Fibroblast of skin of left biceps (primary cell): ENCODE data around the gene SPTBN1.

Experiments used
- DNase-seq, 2 experiments: peaks; one replicate each; pipeline ENCODE4 v3.0.0-alpha.2; 2013; ENCODE audit warnings: low read depth in 2 of 2

Gene SPTBN1

DNA sequence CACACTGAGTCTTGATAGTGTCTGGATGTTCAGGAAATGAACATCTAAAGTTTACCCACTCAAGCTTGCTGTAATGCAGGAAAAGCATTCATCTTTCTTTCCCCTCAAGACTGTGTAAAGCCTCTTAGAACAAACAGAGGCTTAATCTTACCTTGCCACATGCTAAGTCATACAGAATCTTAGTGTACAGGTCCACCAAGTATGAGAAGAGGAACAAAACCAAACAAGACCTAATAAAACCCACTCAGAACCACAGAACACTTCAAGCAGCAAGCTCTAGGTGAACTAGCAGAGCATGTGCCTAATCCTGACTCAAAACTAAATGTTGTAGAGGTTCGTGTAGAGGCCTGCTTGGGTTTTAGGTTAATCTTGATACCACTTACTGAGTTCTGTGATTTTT is 97.6 kb downstream of the SPTBN1 start:
- no peak for DNase-seq

DNA sequence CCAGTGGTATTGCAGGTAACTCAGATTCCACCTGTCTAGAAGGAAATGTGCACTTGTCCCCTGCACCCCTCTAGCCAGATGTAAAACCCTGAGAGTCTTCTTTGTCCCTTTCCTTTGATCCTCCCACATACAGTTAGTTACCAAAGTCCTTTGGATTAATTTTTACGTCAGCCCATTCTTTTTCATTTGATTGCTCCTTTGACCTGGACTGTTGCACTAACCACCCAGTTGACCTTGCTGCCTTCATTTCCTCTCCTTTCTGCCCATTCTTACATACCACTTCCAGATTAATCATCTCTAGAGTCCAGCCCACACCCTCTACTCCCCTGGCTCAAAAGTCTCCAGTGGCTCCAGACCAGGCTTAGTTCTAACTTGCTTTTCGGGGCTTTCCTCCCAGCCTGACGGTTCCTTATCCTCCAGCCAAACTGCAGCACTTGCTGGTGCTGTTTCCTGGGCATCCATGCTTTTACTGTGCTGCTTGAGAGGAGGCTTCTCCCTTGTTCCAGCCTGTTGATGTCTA is 99.3 kb downstream of the SPTBN1 start:
- DNase-seq = no peak

DNA sequence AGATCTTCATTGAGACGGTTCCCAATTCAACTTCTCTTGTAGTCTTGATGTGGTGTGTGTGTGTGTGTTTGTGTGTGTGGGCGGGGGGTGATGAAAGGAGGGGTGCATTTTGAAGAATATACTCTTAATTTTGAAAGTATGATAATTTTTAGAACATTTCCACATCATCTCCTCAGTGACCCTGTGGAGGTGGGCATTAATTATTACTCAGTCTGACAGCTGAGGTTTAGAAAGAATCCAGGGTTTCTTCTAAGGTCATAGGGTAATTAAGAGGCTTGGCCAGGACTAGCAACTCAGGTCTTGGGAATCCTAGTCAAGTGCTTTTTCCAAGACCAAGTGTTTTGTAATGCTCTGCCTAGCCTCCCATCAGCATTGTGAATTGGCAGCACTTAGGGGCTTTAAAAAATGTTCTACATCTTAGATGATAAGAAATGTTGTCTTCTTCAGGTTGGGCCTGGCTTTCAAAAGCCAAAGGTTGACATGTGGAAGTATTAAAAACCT is 100.5 kb downstream of the SPTBN1 start:
- DNase-seq = peak; percentile 33 to 52

DNA sequence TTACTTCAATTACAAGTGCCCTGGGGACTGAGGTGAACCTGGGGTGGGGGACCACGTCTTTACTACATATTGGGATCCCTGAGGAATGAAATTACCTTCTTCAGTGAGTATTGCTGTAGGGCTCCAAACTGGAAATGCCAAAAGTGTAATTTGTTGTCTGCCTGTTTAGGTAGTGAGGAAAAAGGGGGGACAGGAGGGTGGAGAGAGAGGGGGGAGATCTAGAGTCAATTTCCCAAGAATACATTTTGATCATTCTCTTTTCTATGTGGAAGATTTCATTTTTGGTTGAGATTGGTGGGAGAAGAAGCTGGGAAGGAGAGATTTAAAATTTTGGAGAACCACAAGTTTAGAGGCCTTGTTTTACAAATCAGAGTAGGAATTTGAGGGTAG is 101.1 kb downstream of the SPTBN1 start:
- DNase-seq = no peak

DNA sequence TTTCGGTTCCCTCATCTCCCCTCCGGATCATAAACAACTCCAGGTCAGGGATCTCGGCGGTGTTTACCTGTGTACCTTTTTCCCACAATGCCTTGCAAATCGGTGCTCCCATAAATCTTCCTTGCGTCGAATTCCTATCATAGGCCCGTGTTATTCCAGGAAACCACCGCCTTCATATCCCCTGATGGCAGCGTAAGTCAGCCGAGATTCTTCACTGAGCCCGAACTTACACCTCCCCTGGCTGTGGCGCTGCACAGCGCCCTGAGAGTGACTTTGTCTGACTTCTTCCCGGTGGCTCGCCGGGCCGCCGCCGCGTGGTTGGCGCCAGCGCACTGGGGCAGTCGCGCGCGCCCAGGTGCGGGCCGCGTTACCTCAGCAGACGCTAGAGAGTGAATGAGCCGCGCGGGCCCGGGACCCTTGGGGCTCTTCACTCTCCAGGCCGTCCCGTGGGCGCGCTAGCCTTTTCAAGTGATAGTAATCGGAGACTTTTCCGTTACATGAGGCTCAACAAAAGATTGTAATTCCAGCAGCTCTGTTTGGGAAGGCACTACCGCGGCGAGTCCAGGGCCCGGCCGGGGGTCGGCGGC is 101.6 kb downstream of the SPTBN1 start:
- no peak for DNase-seq

DNA sequence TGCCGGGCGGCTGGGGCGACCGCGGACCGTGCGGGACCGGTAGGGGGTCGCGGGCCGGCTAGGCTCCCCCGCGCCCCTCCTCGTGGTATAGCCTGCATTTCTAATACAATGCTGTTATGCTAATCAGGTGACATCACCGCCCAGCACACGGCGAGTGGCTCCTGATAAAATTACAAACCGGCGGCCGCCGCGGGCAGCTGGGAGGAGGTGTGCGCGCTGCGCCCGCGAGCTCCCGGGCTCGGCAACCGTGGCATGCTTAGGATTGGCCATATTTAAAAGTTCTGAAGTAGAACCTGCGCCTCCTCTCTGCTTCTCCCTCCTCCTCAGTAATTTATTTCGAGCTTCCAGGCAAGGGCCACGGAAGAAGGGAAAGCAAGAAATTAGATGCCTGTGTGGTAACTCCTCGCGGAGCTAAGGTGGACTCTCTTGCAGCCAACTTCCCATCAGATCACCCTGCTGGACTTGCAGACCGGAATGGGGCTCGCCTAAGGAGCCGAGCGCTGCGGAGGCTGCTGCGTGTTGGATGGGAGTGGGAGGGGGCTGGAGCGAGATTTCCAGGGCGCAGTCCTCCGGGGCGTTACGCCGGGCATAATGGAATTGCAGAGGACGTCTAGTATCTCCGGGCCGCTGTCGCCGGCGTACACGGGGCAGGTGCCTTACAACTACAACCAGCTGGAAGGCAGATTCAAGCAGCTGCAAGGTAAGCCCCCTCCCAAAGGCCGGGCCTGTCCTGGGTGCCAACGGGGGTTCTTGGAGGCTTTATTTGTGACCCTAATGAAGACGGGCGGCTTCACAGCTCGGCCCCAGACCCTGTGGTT is 102.3 kb downstream of the SPTBN1 start:
- no peak for DNase-seq

DNA sequence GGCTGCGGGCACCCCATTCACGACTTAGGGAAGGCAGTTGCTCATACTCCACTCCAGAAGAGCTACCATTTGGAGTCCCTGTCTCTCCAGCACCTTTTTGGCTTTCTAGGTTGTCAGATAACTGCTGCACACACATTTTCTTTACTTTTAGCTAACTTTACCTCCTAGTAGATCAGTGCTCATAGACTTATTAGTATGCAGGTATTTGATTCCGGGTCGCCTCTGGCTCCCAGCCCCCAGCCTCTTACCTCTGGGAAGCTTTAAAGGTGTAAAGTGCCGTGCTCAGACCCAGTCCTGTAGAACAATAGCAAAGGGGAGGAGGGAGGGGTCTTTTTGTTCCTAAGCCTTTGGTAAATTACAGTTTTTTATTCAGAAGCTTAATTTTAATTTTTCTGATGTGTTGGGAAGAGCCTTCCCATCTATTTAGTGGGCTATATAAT is 102.9 kb downstream of the SPTBN1 start:
- no peak for DNase-seq

DNA sequence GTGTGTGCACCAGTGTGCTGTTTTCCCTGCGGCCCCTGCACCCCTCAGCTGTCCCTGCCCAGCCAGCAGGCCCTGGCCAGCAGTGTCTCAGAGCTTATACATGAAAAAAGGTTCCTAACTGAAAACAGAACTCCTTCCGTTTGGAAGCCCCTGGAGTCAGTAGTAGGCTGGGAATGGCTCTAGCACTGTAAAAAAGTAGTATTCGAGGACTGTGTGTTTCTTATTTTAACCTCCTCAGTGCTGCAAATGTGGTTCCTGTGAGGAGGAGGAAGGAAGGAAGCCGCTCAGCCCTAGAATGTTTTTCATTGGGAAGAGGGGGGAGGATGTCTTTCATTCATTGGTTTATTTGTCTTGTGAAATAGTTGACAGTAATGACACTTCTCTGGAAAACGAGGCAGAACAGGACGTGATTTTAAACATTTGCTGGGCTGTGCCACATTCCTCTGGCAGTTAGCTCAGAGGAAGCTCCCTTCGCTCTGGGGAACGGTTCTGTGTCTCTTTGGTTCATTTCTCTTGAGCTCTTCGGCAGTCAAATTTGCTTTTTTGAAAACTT is 103.5 kb downstream of the SPTBN1 start:
- peak in 1 of 2 experiments; percentile 72 for DNase-seq

DNA sequence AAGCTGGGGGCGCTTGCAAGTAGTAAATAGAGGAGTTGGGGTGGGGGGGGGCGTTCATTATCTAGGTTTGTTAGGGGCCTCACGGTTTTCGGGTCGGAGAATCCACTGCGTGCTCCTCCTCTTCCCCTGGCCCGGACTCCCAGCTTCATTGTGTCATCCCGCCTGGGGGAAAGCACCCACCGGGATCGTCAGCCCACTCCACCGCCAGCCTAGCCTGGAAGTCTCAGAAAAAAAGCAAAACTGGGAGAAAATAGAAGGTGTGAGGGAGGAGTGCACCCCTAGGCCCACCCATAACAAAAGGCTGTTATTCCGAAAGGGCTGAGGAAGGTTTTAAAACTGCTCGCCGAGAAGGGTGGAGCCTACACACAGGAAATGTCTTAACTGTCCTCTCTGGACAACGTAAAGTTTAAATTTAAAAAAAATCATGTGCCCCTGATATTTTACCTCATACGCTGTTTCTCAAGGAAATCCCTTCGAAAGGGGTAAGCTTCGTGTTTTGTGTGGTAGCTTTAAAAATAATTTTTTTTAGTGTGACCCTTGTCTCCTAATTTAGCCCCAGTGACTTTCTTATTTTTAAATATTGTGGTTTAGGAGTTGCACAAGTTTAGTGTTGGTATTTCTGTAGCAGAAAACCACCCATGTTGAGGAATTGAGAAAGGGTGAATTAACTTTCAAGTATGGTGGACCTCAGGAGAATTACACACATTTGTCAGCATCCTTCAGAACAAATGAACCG is 104.2 kb downstream of the SPTBN1 start:
- peak in 1 of 2 experiments; percentile 60 for DNase-seq

DNA sequence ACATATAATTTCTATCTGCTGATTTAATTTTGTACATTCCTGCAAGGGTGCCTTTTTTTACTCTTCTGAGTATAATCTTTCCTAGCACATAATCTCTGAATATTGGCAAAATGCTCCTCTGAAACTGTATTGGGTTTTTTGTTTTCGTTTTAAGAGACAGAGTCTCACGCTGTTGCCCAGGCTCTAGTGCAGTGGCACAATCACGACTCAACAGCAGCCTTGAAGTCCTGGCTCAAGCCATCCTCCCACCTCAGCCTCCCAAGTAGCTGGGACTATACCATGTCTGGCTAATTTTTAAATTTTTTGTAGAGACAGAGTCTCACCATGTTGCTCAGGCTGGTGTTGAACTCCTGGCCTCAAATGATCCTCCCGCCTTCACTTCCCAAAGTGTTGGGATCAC is 104.9 kb downstream of the SPTBN1 start:
- DNase-seq = no peak

DNA sequence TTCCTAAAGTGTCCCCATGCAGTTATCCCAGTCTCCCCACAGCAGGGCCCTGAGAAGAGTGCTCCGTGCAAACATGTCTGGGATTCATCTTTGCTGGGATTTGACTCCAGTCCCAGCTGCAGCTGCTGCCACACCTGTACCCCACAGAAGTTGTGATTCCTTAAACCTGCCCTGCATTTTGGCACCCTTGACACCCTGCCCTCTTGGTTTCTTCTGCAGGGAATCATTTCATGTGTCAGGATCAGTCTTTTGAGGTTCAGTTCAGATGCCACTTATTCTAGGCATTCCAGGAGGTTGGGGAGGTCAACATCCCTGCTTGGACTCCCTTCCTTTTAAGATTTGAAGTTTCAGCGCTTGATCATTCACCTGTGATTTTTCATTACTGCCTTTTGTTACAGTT is 108.3 kb downstream of the SPTBN1 start:
- no peak for DNase-seq

DNA sequence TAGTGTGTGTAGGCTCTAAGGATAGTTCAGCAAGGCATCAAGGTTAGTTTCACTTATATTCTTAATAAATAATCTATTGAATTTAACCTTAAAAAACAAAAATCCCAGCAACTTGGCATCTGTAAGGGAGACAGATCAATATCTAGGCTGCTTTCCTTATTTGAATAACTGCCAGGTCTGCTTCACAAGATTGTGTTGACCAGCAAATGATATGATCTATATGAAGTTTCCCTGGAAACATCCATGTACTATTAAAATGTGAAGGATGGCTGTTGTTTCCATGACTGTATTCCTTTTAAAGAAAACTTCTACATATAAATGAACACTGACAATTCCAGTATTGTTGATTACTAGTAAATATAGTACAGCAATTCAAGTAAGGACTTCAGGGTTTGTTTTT is 109.4 kb downstream of the SPTBN1 start:
- no peak for DNase-seq

DNA sequence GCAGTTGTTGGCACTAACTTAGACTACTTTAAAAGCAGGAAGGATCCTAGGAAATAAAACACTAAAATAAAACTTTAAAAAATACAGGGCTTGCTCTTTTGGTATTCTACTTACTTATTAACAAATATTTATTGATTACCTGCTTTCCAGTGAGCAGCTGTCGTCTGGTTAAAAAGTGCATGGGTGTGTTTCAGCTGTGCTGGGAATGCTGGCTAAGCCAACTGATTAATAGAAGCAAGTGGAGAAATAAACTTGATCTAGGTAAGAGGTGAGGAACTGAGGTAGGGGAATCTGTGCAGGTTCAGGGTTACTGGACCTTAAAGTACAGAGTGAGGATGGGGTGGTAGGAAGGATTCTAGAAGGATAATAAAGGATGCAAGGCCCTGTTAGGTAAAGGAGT is 110.8 kb downstream of the SPTBN1 start:
- DNase-seq = no peak

DNA sequence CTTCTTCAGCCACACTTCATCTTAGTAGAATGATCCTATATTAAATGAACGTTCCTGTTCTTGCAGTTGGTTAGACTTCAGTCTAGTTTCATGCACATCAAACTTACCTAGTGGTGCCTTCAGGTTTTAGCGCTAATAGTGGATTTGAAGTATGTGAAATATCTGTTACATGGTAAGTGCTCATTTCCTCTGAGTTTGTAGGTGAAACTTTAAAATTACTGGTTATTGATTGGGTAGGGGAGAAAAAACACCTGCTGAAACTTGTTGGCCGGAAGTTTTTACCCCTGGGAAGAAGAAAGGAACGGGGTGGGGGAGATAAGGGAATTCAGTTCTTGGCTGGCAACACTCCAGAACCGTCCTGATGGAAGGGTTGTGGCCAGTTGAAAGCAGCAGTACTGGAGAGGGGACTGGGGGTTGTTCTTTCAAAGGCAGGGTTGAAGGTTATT is 112.8 kb downstream of the SPTBN1 start:
- DNase-seq = no peak

DNA sequence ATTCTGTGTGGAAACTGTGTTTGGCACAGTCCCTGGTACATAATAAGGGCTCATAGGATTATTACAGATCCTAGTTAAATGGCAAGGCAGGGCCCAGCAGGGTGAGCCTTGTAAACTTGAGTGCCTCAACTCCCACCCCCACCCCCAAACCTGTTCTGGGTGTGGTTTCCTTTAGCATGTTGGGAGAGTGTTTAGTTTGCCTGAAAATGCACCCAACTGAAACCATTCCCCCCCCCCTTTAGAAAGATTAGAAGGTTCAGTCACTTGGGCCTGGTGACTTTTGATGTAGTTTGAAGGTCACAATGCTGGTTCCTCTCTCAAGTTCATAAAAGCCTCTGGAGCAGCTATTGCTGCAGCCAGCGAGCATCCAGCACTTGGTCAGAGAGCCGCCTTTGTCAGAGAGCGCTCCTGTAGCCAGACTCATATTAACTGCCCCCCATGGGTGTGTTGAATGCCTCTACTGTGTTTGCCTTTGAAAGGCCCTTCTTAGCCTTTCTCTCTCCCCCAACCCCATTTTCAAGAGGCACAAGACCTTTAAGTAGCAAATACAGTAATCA is 113.7 kb downstream of the SPTBN1 start:
- DNase-seq = no peak

DNA sequence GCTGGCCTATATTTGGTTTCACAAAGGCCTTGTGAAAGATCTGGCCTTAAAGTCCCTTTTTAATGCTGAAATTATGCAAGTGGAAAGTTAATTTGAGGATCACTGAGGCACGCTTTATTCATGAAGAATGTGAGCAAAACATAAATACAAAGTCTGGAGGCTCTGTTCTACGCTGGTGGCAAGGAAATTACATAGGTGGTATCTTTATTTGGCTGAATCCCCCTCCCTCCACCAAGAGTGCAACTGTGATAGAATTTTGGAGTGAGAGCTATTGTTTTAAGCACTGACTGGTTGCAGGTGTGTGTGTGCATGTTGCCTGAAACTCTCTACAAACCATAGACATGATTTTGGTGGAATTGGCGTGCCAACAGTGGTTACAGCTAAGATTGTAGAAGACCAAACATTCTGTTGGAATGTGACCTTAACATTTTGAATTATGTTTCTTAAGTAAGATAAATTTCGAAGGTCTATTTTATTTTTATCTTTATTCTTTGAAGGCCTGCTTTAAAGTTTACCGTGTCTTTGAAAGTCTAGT is 114.3 kb downstream of the SPTBN1 start:
- no peak for DNase-seq

DNA sequence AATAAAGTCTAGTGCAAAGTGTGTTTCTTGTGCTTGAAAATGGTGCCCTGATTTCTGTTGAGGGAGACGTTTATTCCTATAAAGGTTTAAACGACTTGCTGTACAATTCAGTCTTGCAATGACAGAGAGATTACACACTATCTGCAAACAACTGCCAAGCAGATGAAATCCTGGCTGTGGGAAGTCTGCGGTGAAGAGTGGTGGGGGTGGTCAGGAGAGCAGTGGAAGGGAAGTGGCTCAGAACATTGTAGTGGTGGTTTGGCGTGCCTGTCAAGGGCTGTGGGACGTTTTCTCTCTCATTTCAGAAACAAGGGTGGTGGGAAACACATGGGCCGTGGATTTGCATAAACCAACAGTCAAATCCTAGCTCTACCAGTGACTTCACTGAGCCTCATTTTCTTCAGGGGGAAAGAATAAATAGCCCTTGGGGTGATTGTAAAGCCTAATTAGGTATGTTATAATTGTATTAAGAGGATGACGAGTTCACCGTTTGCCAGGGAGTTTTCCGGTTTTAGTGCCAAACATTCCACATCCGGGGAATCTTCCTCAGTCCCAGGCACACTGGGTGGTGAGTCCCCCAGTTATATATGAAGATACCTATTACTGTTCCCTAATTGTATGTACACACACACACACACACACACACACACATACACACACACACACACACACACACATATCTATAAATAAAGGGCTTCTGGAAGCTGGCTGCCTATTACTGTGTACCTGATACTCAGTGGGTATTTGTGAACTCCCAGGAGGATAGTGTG is 115.0 kb downstream of the SPTBN1 start:
- peak; percentile 80 to 81 for DNase-seq

DNA sequence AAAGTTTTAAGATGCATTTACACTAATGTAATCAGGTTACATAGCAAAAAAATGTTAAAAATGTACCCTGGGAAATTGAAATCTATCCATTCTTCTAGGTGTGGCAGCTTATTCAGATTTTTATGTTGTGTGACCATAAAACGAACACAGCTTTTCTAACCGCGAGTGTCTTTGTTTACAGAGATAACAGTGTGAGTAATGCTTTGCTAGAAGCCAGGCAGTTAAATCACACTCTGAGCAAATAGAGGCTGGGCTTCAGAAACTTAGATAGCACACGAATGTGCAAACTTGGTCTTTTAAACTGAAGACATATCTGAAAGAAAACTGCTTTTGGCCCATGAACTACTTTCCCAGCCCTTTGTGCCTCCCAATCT is 116.1 kb downstream of the SPTBN1 start:
- peak; percentile 82 to 83 for DNase-seq

DNA sequence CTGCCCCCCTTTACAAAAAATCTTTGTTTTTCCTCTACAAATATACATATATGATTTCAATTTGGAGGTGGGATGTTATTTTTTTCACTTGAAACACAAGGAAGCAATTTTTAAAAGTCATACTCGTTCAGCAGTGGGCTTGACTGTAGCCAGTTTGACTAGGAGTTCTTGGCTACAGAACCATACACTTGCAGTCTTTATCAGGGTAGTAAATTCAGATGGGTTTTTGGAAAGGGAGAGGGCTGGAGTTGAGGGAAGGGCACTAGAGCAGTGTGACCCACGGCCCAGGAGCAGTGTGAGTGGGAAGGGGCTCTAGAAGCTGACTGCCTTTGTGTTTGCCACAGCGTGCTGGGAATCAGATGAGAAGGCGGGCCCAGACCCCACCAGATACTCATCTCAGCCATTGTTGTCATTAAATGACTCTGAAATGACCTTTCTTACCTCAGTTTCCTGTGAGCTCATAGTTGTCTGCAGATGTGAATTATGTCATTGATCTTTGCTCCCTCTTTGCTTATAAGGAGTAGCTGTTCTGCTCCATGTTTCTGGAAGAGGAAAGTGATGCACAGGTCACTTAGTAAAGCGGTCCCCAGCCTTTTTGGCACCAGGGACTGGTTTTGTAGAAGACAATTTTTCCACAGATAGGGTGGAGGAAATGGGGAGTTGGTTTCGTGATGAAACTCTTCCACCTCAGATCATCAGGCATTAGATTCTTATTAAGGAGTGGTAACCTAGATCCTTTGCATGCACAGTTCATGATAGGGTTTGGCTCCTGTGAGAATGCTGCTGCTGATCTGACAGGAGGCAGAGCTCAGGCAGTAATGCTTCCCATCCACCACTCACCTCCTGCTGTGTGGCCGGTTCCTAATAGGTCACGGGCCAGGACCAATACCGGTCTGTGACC is 116.8 kb downstream of the SPTBN1 start:
- DNase-seq = no peak

DNA sequence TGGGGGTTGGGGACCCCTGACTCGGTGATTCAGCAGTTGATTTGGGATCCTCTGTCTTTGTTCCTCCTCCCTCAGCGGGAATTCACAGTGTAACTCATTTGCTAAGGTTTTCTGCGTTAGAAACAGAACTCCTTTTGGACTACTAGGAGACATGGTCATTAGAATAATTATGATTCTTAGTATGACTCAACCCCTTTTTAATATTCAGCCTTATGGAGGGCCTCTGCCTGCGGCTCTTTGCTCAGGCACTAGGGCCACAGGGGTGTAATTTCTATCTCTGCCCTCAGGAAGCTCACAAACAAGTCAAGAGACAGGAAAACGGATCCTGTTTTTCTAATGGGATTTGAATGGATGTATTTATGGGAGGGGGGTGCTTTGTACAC is 117.4 kb downstream of the SPTBN1 start:
- no peak for DNase-seq
